Spleen (tissue), 7 donors: ENCODE measurements around the gene AJAP1.

ENCODE experiments used
- POLR2A ChIP-seq, 3 donors: fragments of 450-650 bp; IDR thresholded peaks; one replicate each; pipeline ENCODE4 v1.5.1; 2017; ENCODE audit warnings: antibody characterized with exemption in 3 of 3, mild to moderate bottlenecking in 1 of 3
- POLR2AphosphoS5 ChIP-seq, 3 donors: sonication (generic); formaldehyde crosslinking; IDR thresholded peaks; one replicate each; pipeline ENCODE4 v1.5.1; 2017; ENCODE audit warnings: antibody characterized with exemption in 3 of 3
- TF ChIP-seq, protein P1 (sequence below), 11 experiments: fragments of 200-600 bp in 7 of 11; fragments of 450-650 bp in 4 of 11; sonication (generic) in 4 of 11; IDR thresholded peaks in 8 of 11; conservative IDR thresholded peaks in 3 of 11; 1 replicate in 7 of 11; 2 replicates in 4 of 11; pipeline versions ENCODE4 v1.4.0 to v1.8.0; 2016 to 2021; ENCODE audit warnings: antibody characterized with exemption in 11 of 11, inconsistent platforms in 4 of 11, mild to moderate bottlenecking in 1 of 11
- donor health status: DM: no; HTN: no; CAD: no; lungs with moderate emphysema.
- donor health status: DM: no; HTN: no; CAD: no.
- donor health status: DM: no; HTN: no; CAD: no.

DNA sequence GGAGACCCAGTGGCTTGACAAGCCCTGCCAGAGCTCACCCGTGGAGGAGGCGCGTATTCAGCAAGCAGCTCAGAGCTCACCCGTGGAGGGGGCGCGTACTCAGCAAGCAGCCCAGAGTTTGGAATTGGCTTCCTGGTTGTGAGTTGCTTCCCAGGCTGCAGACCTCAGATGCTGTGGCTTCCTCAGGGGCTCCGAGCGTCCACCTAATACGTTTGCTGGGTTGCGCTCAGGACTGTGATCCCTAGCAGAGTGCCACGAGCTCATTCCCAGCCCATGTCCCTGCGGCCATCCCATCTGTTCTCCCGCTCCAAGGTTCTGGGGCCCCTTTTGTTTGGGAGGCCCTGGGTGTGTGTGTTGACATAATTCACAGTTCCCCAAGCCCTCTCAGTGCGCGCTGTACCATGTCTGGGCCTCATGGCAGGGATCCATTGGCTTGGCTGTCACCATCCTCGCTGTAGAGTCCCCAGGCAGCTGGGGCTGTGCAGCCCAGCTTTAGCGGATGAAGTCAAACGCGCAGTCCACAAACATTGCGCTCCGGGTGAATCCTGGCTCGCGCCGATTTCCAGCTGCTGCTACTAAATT lies 3.6 kb downstream of the AJAP1 start:
- TF ChIP-seq, protein P1, sequence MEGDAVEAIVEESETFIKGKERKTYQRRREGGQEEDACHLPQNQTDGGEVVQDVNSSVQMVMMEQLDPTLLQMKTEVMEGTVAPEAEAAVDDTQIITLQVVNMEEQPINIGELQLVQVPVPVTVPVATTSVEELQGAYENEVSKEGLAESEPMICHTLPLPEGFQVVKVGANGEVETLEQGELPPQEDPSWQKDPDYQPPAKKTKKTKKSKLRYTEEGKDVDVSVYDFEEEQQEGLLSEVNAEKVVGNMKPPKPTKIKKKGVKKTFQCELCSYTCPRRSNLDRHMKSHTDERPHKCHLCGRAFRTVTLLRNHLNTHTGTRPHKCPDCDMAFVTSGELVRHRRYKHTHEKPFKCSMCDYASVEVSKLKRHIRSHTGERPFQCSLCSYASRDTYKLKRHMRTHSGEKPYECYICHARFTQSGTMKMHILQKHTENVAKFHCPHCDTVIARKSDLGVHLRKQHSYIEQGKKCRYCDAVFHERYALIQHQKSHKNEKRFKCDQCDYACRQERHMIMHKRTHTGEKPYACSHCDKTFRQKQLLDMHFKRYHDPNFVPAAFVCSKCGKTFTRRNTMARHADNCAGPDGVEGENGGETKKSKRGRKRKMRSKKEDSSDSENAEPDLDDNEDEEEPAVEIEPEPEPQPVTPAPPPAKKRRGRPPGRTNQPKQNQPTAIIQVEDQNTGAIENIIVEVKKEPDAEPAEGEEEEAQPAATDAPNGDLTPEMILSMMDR (IDR thresholded peaks at IDR 0.05 in 8 of 11, conservative IDR thresholded peaks at IDR 0.05 in 3 of 11): no peak
- TF ChIP-seq POLR2A (IDR thresholded peaks at IDR 0.05) (no peak), POLR2AphosphoS5 (IDR thresholded peaks at IDR 0.05) (no peak)
